Smooth muscle cell (in vitro differentiated cells): ENCODE data around the gene PGD. TPM values are rescaled to one million over a fixed set of nuclear protein-coding genes. Genes with fewer than 3 reads are reported as not detected.
"Not testable (repeated sequence)": the region's sequence is repeated elsewhere in the genome, so short reads cannot be mapped to it uniquely, and the experiment has no call there.

Source experiments
- DNase-seq: peaks from one replicate; lab custom pipeline; 2025; ENCODE audit not compliant: unreplicated experiment; lab: John Stamatoyannopoulos, UW
- H2AFZ ChIP-seq: fragments of 200-600 bp; sonication (generic); 2 replicates; pipeline ENCODE4 v1.6.0; 2016; ENCODE audit warnings: antibody characterized with exemption, low read depth, mild to moderate bottlenecking
- H3F3A ChIP-seq: fragments of 200-600 bp; sonication (generic); 2 replicates; pipeline ENCODE4 v1.6.0; 2017; ENCODE audit warnings: antibody characterized with exemption, low read depth
- H3K27ac ChIP-seq: fragments of 200-600 bp; sonication (generic); 2 replicates; pipeline ENCODE4 v1.5.1; 2016; ENCODE audit warnings: low read depth, mild to moderate bottlenecking
- H3K27me3 ChIP-seq: fragments of 200-600 bp; sonication (generic); 2 replicates; pipeline ENCODE4 v1.6.1; 2016; ENCODE audit warnings: low read depth, mild to moderate bottlenecking
- H3K36me3 ChIP-seq: fragments of 200-600 bp; sonication (generic); 2 replicates; pipeline ENCODE4 v1.5.1; 2016; ENCODE audit warnings: low read depth
- H3K4me1 ChIP-seq: fragments of 200-600 bp; sonication (generic); 2 replicates; pipeline ENCODE4 v1.5.1; 2016; ENCODE audit warnings: low read depth
- H3K4me2 ChIP-seq: fragments of 200-600 bp; sonication (generic); 2 replicates; pipeline ENCODE4 v1.6.0; 2016; ENCODE audit warnings: mild to moderate bottlenecking
- H3K4me3 ChIP-seq: fragments of 200-600 bp; sonication (generic); 2 replicates; pipeline ENCODE4 v1.5.1; 2016; ENCODE audit warnings: mild to moderate bottlenecking
- H3K79me2 ChIP-seq: fragments of 200-600 bp; sonication (generic); 2 replicates; pipeline ENCODE4 v1.6.0; 2016; ENCODE audit warnings: low read depth, mild to moderate bottlenecking
- H3K9ac ChIP-seq: fragments of 200-600 bp; sonication (generic); 2 replicates; pipeline ENCODE4 v1.6.0; 2016; ENCODE audit warnings: low read depth
- H3K9me3 ChIP-seq: fragments of 200-600 bp; sonication (generic); replicated peaks from 2 replicates; pipeline ENCODE4 v1.5.1; 2016; ENCODE audit warnings: low read depth
- H4K20me1 ChIP-seq: fragments of 200-600 bp; sonication (generic); 2 replicates; pipeline ENCODE4 v1.6.0; 2016; ENCODE audit warnings: low read depth
- CTCF ChIP-seq: fragments of 200-600 bp; sonication (generic); IDR thresholded peaks from 2 replicates; pipeline ENCODE4 v1.5.1; 2017; ENCODE audit warnings: borderline replicate concordance, mild to moderate bottlenecking, antibody characterized with exemption; ENCODE audit not compliant: insufficient read depth, poor library complexity, severe bottlenecking
- WGBS: methylation state at CpG from one replicate; pipeline ENCODE4 v1.1.7; 2016; ENCODE audit warnings: low lambda C conversion rate; 5-methylcytosine and 5-hydroxymethylcytosine counted together
- polyA plus RNA-seq: library from polyadenylated mRNA; unstranded; fragments of >200 nt; fragmentation: Nextera tagmentation; extraction: Ambion mirVana; gene quantifications from 2 replicates; pipeline ENCODE4 v1.2.1, GENCODE V29; 2016
- total RNA-seq: library from RNA; depleted of rRNA; stranded (reverse); fragments of >200 nt; gene quantifications from 2 replicates; pipeline ENCODE4 v1.2.3, GENCODE V29; 2014

The PGD gene
- total and polyA plus RNA-seq, 2 experiments from 2014 or later, result 64.7 to 117 TPM

- no peak for TF ChIP-seq CTCF
- Histone ChIP-seq H3K4me2 (no peak overlapping the region), H3K9ac (no peak overlapping the region), H3K9me3 (no peaks in the 10 kb centered on the region), H3K4me1 (peaks cover 7% of the 10 kb centered on the region), H3F3A (no peaks in the 10 kb centered on the region), H3K27me3 (no peaks in the 10 kb centered on the region), H4K20me1 (peaks cover 4% of the 10 kb centered on the region), H3K79me2 (no peaks in the 10 kb centered on the region), H3K36me3 (no peaks in the 10 kb centered on the region), H2AFZ (no peak overlapping the region), H3K4me3 (no peak overlapping the region), H3K27ac (no peak overlapping the region)
- DNase-seq, result no peak
- WGBS, result 84% methylated on average over 5 of the region's 5 CpGs
Observed at GRCh38 chr1:10456048-10456447, 57.2 kb downstream of the PGD start.

- no peak for DNase-seq
- Histone ChIP-seq H3K27me3 (no peaks in the 10 kb centered on the region), H3F3A (no peaks in the 10 kb centered on the region), H3K27ac (peak overlapping the region; percentile 3), H3K9ac (no peak overlapping the region), H3K9me3 (no peaks in the 10 kb centered on the region), H3K79me2 (no peaks in the 10 kb centered on the region), H3K4me2 (no peak overlapping the region), H3K4me1 (peaks cover under 1% of the 10 kb centered on the region), H3K36me3 (no peaks in the 10 kb centered on the region), H3K4me3 (no peak overlapping the region), H2AFZ (no peak overlapping the region), H4K20me1 (peaks cover 4% of the 10 kb centered on the region)
- no peak for TF ChIP-seq CTCF
- 83% methylated on average over 7 of the region's 7 CpGs for WGBS
Observed at GRCh38 chr1:10456661-10457060, 57.8 kb downstream of the PGD start.

- H3K27ac ChIP-seq, result not testable (repeated sequence)
Observed at GRCh38 chr1:10457462-10457861, 58.6 kb downstream of the PGD start.

GRCh38 chr1:10457875-10458274, 59.0 kb downstream of the PGD start:
- no peaks in the 10 kb centered on the region for H3F3A ChIP-seq
- H3K27me3 ChIP-seq, result no peaks in the 10 kb centered on the region
- no peak for DNase-seq
- no peaks in the 10 kb centered on the region for H3K79me2 ChIP-seq
- H3K4me1 ChIP-seq, result no peaks in the 10 kb centered on the region
- no peak overlapping the region for H3K4me2 ChIP-seq
- H2AFZ ChIP-seq, result no peak overlapping the region
- no peak for TF ChIP-seq CTCF
- peaks cover 4% of the 10 kb centered on the region for H4K20me1 ChIP-seq
- no peak overlapping the region for H3K9ac ChIP-seq
- H3K36me3 ChIP-seq, result no peaks in the 10 kb centered on the region
- 63% methylated on average over 9 of the region's 9 CpGs for WGBS
- H3K27ac ChIP-seq, result no peak overlapping the region
- no peak overlapping the region for H3K4me3 ChIP-seq
- H3K9me3 ChIP-seq, result no peaks in the 10 kb centered on the region

More at GRCh38 chr1:10457462-10457861, 58.6 kb downstream of the PGD start:
- not testable (repeated sequence) for H3K4me1 ChIP-seq, H3K79me2 ChIP-seq, DNase-seq, H3K9ac ChIP-seq, H3K36me3 ChIP-seq, H2AFZ ChIP-seq, H3F3A ChIP-seq, H3K4me2 ChIP-seq, H4K20me1 ChIP-seq, H3K4me3 ChIP-seq, H3K9me3 ChIP-seq, H3K27me3 ChIP-seq
- 89% methylated on average over 7 of the region's 7 CpGs for WGBS
